HEK293T (cell line): ENCODE measurements around the gene PTDSS2.

Source experiments
- CTCF ChIA-PET: fragments of 350-600 bp; formaldehyde crosslinking; extraction: SDS; loops from one replicate; lab custom pipeline; 2021; ENCODE audit warnings: antibody characterized with exemption, inconsistent platforms; lab: Yijun Ruan, JAX
- POLR2A ChIA-PET: fragments of 350-600 bp; formaldehyde crosslinking; extraction: SDS; loops from one replicate; lab custom pipeline; 2020; ENCODE audit warnings: antibody characterized with exemption, inconsistent platforms; lab: Yijun Ruan, JAX
- DNase-seq: peaks from one replicate; pipeline ENCODE4 v3.0.0; 2012; ENCODE audit warnings: mixed read lengths; ENCODE audit errors: extremely low spot score
- ARNT ChIP-seq: fragments of 450-650 bp; IDR thresholded peaks from 2 replicates; pipeline ENCODE4 v1.6.1; 2017; ENCODE audit warnings: mild to moderate bottlenecking
- BHLHE40 ChIP-seq: fragments of 450-650 bp; IDR thresholded peaks from 2 replicates; pipeline ENCODE4 v1.6.1; 2016; ENCODE audit warnings: mild to moderate bottlenecking, moderate library complexity, borderline replicate concordance
- CTBP1 ChIP-seq: fragments of 450-650 bp; IDR thresholded peaks from 2 replicates; pipeline ENCODE4 v1.6.1; 2016; ENCODE audit warnings: borderline replicate concordance
- ELF4 ChIP-seq: fragments of 450-650 bp; IDR thresholded peaks from 2 replicates; pipeline ENCODE4 v1.6.1; 2017; ENCODE audit warnings: antibody characterized with exemption
- FOXA1 ChIP-seq: fragments of 450-650 bp; IDR thresholded peaks from 2 replicates; pipeline ENCODE4 v1.6.1; 2016; ENCODE audit warnings: mild to moderate bottlenecking
- FOXK2 ChIP-seq: fragments of 450-650 bp; IDR thresholded peaks from 2 replicates; pipeline ENCODE4 v1.6.1; 2016; ENCODE audit warnings: mild to moderate bottlenecking
- FOXM1 ChIP-seq: fragments of 450-650 bp; IDR thresholded peaks from 2 replicates; pipeline ENCODE4 v1.6.1; 2017; ENCODE audit warnings: mild to moderate bottlenecking, borderline replicate concordance
- HDGF ChIP-seq: fragments of 450-650 bp; IDR thresholded peaks from 2 replicates; pipeline ENCODE4 v1.6.1; 2017; ENCODE audit warnings: antibody characterized with exemption, borderline replicate concordance
- L3MBTL2 ChIP-seq: fragments of 450-650 bp; conservative IDR thresholded peaks from 2 replicates; pipeline ENCODE4 v1.6.1; 2016; ENCODE audit warnings: mild to moderate bottlenecking
- LEF1 ChIP-seq: fragments of 450-650 bp; IDR thresholded peaks from 2 replicates; pipeline ENCODE4 v1.6.1; 2017; ENCODE audit warnings: mild to moderate bottlenecking, borderline replicate concordance
- NFRKB ChIP-seq: fragments of 450-650 bp; IDR thresholded peaks from 2 replicates; pipeline ENCODE4 v1.6.1; 2016; ENCODE audit warnings: mild to moderate bottlenecking, moderate library complexity
- SP1 ChIP-seq: fragments of 450-650 bp; IDR thresholded peaks from 2 replicates; pipeline ENCODE4 v1.6.1; 2017
- SUZ12 ChIP-seq: fragments of 450-650 bp; IDR thresholded peaks from 2 replicates; pipeline ENCODE4 v1.6.1; 2016; ENCODE audit warnings: mild to moderate bottlenecking
- TARDBP ChIP-seq: fragments of 450-650 bp; IDR thresholded peaks from 2 replicates; pipeline ENCODE4 v1.6.1; 2016
- ZNF384 ChIP-seq: fragments of 450-650 bp; IDR thresholded peaks from 2 replicates; pipeline ENCODE4 v1.6.1; 2016
- TF ChIP-seq, protein P1 (sequence below): fragments of 450-650 bp; IDR thresholded peaks from 2 replicates; pipeline ENCODE4 v1.6.1; 2016

The PTDSS2 gene

DNA sequence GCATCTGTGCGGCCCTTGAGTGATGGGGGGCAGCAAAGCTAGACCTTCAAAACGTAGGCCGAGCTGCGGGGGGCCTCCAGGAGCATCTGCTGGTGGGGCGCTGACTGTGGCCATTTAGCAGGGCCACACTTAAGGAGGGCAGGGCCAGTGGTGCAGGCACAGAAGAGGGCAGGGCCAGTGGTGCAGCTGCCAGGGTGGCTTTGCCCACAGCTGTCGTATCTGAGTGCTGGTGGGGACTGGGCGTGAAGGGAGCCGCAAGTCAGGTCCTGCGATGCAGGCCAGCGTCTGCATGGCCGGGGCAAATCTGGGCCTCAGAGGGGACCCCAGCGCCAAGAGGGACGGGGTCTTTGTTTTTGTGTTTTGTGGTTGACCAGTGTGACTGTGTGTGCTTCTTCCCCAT is 29.2 kb downstream of the PTDSS2 start:
- ChIA-PET POLR2A (no interaction called here), CTCF (no interaction called here)
- no peak for DNase-seq
- TF ChIP-seq, protein P1, sequence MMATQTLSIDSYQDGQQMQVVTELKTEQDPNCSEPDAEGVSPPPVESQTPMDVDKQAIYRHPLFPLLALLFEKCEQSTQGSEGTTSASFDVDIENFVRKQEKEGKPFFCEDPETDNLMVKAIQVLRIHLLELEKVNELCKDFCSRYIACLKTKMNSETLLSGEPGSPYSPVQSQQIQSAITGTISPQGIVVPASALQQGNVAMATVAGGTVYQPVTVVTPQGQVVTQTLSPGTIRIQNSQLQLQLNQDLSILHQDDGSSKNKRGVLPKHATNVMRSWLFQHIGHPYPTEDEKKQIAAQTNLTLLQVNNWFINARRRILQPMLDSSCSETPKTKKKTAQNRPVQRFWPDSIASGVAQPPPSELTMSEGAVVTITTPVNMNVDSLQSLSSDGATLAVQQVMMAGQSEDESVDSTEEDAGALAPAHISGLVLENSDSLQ = no peak
- TF ChIP-seq CTBP1 = no peak
- no peak for TF ChIP-seq SP1
- no peak for TF ChIP-seq HDGF
- TF ChIP-seq L3MBTL2 = no peak
- no peak for TF ChIP-seq NFRKB
- TF ChIP-seq TARDBP = no peak
- no peak for TF ChIP-seq FOXM1
- TF ChIP-seq ARNT = no peak
- no peak for TF ChIP-seq LEF1
- no peak for TF ChIP-seq FOXA1
- no peak for TF ChIP-seq ZNF384
- TF ChIP-seq SUZ12 = no peak
- no peak for TF ChIP-seq ELF4
- TF ChIP-seq BHLHE40 = no peak
- TF ChIP-seq FOXK2 = no peak

DNA sequence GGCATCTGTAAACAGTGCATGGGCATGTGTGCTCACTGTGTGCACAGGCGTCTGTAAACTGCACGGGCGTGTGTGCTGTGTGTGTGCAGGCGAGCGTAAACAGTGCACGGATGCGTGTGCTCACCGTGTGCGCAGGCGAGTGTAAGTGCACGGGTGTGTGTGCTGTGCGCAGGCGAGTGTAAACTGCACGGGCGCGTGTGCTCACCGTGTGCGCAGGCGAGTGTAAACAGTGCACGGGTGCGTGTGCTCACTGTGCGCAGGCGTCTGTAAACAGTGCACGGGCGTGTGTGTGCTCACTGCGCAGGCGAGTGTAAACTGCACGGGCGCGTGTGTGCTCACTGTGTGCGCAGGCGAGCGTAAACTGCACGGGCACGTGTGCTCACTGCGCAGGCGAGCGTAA is 34.5 kb downstream of the PTDSS2 start:
- ChIA-PET CTCF (no interaction called here), POLR2A (no interaction called here)
- TF ChIP-seq ELF4 (no peak), HDGF (no peak), FOXA1 (no peak), FOXK2 (no peak), L3MBTL2 (no peak), ZNF384 (no peak), TARDBP (no peak), ARNT (no peak), SUZ12 (no peak), LEF1 (no peak), NFRKB (no peak), FOXM1 (no peak), CTBP1 (no peak), BHLHE40 (no peak), SP1 (no peak)
- TF ChIP-seq, protein P1 = no peak
- DNase-seq = no peak

DNA sequence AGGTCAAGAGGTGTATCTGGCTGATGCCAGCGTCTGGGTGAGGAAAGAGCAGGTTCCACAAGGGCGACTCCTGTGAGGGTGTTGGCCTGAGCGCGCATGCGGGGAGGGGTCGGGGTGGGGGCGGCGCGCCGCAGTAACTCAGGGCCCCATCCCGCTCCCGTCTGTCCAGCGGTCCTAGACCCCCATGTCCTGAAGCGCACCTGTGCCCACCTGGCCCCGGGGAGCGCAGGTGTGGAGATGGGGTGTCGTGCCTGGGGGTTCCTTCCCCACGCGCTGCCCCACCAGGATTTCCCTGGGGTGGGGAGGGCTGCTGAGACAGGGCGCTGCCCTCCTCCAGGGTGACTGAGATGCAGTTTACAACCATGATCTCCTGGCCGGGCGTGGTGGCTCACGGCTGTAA is 36.1 kb downstream of the PTDSS2 start:
- ChIA-PET CTCF (no interaction called here), POLR2A (no interaction called here)
- no peak for DNase-seq
- TF ChIP-seq BHLHE40 (no peak), ELF4 (no peak), HDGF (no peak), LEF1 (no peak), ARNT (no peak), FOXM1 (no peak), CTBP1 (no peak), NFRKB (no peak), FOXA1 (no peak), ZNF384 (no peak)

DNA sequence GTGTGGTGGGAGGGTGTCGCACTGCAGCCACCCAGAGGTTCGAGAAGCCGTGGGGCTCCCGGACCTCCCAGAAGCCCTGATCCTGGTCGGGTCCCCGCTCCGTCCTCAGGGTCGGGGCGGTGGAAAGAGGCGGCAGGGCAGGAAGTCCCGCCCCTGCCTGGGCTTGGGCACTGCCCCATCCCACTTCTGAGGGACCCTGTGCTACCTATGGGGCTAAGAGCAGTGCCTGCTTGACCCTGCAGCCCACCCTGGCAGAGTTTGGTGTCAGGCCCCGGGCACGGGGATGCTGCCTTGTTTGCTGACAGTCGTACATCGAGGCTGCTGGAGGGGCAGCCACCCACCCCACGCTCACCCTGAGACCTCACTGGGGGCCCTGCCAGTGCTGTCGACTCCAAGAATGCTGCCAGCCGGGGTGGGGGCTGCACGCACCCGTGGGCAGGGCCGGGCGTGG is 37.5 kb downstream of the PTDSS2 start:
- TF ChIP-seq TARDBP (no peak), SUZ12 (no peak), NFRKB (no peak), L3MBTL2 (no peak), SP1 (no peak), CTBP1 (no peak), FOXA1 (no peak), ARNT (no peak), FOXK2 (no peak), ZNF384 (no peak), HDGF (no peak), FOXM1 (no peak), LEF1 (no peak), ELF4 (no peak), BHLHE40 (no peak)
- TF ChIP-seq, protein P1 = no peak
- POLR2A ChIA-PET = no interaction called here
- CTCF ChIA-PET = no interaction called here
- no peak for DNase-seq

DNA sequence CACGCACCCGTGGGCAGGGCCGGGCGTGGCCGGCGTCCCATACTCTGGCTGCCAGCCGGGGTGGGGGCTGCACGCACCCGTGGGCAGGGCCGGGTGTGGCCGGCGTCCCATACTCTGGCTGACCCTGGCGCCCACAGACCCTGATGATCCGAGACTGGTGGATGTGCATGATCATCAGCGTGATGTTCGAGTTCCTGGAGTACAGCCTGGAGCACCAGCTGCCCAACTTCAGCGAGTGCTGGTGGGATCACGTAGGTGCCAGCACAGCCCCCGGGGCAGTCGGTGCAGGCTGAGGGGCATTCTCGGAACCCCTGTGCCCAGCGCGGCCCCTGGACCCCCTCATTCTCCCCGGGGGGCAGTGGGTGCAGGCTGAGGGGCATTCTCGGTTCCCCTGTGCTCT is 38.0 kb downstream of the PTDSS2 start:
- ChIA-PET POLR2A (no interaction called here), CTCF (interaction anchor here (0.6 kb wide), 1 partner anchor 38 kb away, joined by 3 read pairs; the partner anchor contains the start of gene PTDSS2)
- no peak for DNase-seq
- TF ChIP-seq LEF1 (no peak), SUZ12 (no peak), FOXK2 (no peak), L3MBTL2 (no peak), ZNF384 (no peak)

DNA sequence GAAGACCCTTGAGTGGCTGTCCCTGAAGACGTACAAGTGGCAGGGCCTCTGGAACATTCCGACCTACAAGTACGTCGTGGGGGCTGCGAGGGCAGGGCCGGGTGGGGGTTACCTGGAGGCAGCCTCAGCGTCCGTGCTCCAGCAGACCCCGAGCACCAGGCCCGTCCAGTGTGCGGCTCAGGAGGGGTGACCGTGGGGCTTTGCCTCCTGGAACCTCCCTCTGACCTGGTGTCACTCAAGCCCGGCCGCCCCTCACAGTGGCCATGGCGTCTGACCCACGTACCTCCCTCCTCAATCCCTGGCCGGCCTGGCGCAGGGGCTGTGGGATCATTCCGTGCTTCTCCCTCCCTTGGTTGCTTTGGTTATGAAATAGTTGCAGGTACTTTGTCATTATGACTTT is 38.5 kb downstream of the PTDSS2 start:
- ChIA-PET CTCF (interaction anchor here (0.6 kb wide), 1 partner anchor 38 kb away, joined by 3 read pairs; the partner anchor contains the start of gene PTDSS2), POLR2A (interaction anchor here (1.2 kb wide), 1 partner anchor 18 kb away, joined by 3 read pairs; the partner anchor contains the start of gene RNH1)
- TF ChIP-seq, protein P1 = no peak
- TF ChIP-seq L3MBTL2 = no peak
- no peak for DNase-seq
